CD14-positive monocyte (primary cell): ENCODE results near the gene PHF21B. TPM values are rescaled to one million over a fixed set of nuclear protein-coding genes. Genes with fewer than 3 reads are reported as not detected.

ENCODE experiments used
- DNase-seq, 3 donors: peaks; one replicate each; pipeline ENCODE4 v3.0.0-alpha.2; 2011 to 2022
- H2AFZ ChIP-seq: 2 replicates; pipeline ENCODE4 v1.6.0; 2012; ENCODE audit warnings: mild to moderate bottlenecking, low read depth, low read length, inconsistent platforms; ENCODE audit not compliant: insufficient read depth, poor library complexity, severe bottlenecking
- H3K27ac ChIP-seq, 2 donors: 1 replicate in 1 of 2; 2 replicates in 1 of 2; pipeline ENCODE4 v1.5.1; 2012 to 2013; ENCODE audit warnings: low read length in 2 of 2, control low read depth in 1 of 2, inconsistent platforms in 1 of 2, low read depth in 1 of 2, mild to moderate bottlenecking in 1 of 2
- H3K27me3 ChIP-seq, 2 donors: one replicate each; pipeline versions ENCODE4 v1.6.0 to v1.6.1; 2011 to 2013; ENCODE audit warnings: low read length in 2 of 2; ENCODE audit not compliant: control insufficient read depth in 2 of 2, insufficient read depth in 2 of 2
- H3K36me3 ChIP-seq, 2 donors: replicated peaks in 1 of 2; 1 replicate in 1 of 2; 2 replicates in 1 of 2; pipeline versions ENCODE4 v1.5.1 to v1.6.1; 2012 to 2013; ENCODE audit warnings: low read length in 2 of 2, control low read depth in 1 of 2, inconsistent platforms in 1 of 2, mild to moderate bottlenecking in 1 of 2; ENCODE audit not compliant: insufficient read depth in 2 of 2, control insufficient read depth in 1 of 2
- H3K4me1 ChIP-seq, 2 donors: 1 replicate in 1 of 2; 2 replicates in 1 of 2; pipeline versions ENCODE4 v1.5.1 to v1.6.1; 2012 to 2013; ENCODE audit warnings: low read length in 2 of 2, control low read depth in 1 of 2, inconsistent platforms in 1 of 2, mild to moderate bottlenecking in 1 of 2, moderate library complexity in 1 of 2; ENCODE audit not compliant: insufficient read depth in 2 of 2, control insufficient read depth in 1 of 2
- H3K4me2 ChIP-seq: replicated peaks from 2 replicates; pipeline ENCODE3; 2012; ENCODE audit warnings: low read length, moderate library complexity, mild to moderate bottlenecking; ENCODE audit not compliant: poor library complexity, severe bottlenecking; ENCODE audit errors: extremely low read depth
- H3K4me3 ChIP-seq, 3 experiments: fragments of 200-600 bp in 1 of 3; sonication (generic) in 1 of 3; replicated peaks in 1 of 3; 1 replicate in 2 of 3; 2 replicates in 1 of 3; pipeline ENCODE4 v1.5.1; 2011 to 2013; ENCODE audit warnings: low read length in 3 of 3, mild to moderate bottlenecking in 3 of 3, control low read depth in 2 of 3, low read depth in 2 of 3, inconsistent platforms in 1 of 3, moderate library complexity in 1 of 3
- H3K79me2 ChIP-seq: 2 replicates; pipeline ENCODE4 v1.6.0; 2012; ENCODE audit warnings: mild to moderate bottlenecking, control low read depth, inconsistent platforms, low read length, moderate library complexity; ENCODE audit not compliant: insufficient read depth
- H3K9ac ChIP-seq: 2 replicates; pipeline ENCODE4 v1.6.0; 2017; ENCODE audit warnings: low read length, mild to moderate bottlenecking; ENCODE audit not compliant: insufficient read depth, poor library complexity, severe bottlenecking
- H3K9me3 ChIP-seq, 2 donors: replicated peaks in 1 of 2; 1 replicate in 1 of 2; 2 replicates in 1 of 2; pipeline versions ENCODE4 v1.5.1 to v1.6.1; 2012 to 2013; ENCODE audit warnings: low read length in 2 of 2, control low read depth in 1 of 2; ENCODE audit not compliant: control insufficient read depth in 1 of 2, insufficient read depth in 1 of 2
- H4K20me1 ChIP-seq: 2 replicates; pipeline ENCODE4 v1.6.0; 2012; ENCODE audit warnings: mild to moderate bottlenecking, low read length, control low read depth, moderate library complexity; ENCODE audit not compliant: insufficient read depth
- H3K27ac Mint-ChIP-seq, 7 donors: one replicate each; pipeline ENCODE4 v1.8.0; 2020; ENCODE audit warnings: mild to moderate bottlenecking in 7 of 7, mixed read lengths in 7 of 7, moderate library complexity in 6 of 7, inconsistent platforms in 2 of 7
- H3K27me3 Mint-ChIP-seq, 3 donors: one replicate each; pipeline ENCODE4 v1.8.0; 2021 to 2022; ENCODE audit warnings: low read depth in 3 of 3, mild to moderate bottlenecking in 3 of 3, mixed read lengths in 3 of 3, moderate library complexity in 3 of 3, inconsistent platforms in 1 of 3
- H3K36me3 Mint-ChIP-seq, 2 donors: one replicate each; pipeline ENCODE4 v1.8.0; 2020; ENCODE audit warnings: mixed read lengths in 2 of 2, inconsistent platforms in 1 of 2, mild to moderate bottlenecking in 1 of 2
- H3K4me1 Mint-ChIP-seq: one replicate; pipeline ENCODE4 v1.8.0; 2020; ENCODE audit warnings: mild to moderate bottlenecking, mixed read lengths
- H3K4me3 Mint-ChIP-seq, 2 donors: one replicate each; pipeline ENCODE4 v1.8.0; 2020; ENCODE audit warnings: mild to moderate bottlenecking in 2 of 2, mixed read lengths in 2 of 2, moderate library complexity in 1 of 2
- H3K9me3 Mint-ChIP-seq, 7 donors: one replicate each; pipeline ENCODE4 v1.8.0; 2020 to 2022; ENCODE audit warnings: mixed read lengths in 7 of 7, mild to moderate bottlenecking in 6 of 7, moderate library complexity in 6 of 7, inconsistent platforms in 2 of 7
- WGBS: methylation state at CpG from one replicate; pipeline ENCODE4 v1.1.5; 2013; ENCODE audit warnings: missing lambda C conversion rate; ENCODE audit not compliant: insufficient coverage; 5-methylcytosine and 5-hydroxymethylcytosine counted together
- intact Hi-C, 2 donors: fragments of 100-400 bp; cut with micrococcal nuclease; formaldehyde crosslinking; loops; one replicate each; pipeline versions ENCODE4 v1.15.0 to v1.15.1; 2023
- polyA plus RNA-seq, 3 donors: library from polyadenylated mRNA; depleted of rRNA in 1 of 3; unstranded in 2 of 3; stranded (reverse) in 1 of 3; fragments of 300-500 nt in 2 of 3; fragments of >200 nt in 1 of 3; fragmentation: Illumina TruSeq in 2 of 3; gene quantifications; 1 replicate in 2 of 3; 2 replicates in 1 of 3; pipeline ENCODE4 v1.2.3, GENCODE V29; 2012 to 2021
- TF ChIP-seq, protein P1 (sequence below): fragments of 200-600 bp; IDR thresholded peaks from one replicate; pipeline ENCODE4 v1.8.0; 2022; ENCODE audit warnings: antibody characterized with exemption, mild to moderate bottlenecking

PHF21B gene
- polyA plus RNA-seq, 3 donors, result not detected

DNA sequence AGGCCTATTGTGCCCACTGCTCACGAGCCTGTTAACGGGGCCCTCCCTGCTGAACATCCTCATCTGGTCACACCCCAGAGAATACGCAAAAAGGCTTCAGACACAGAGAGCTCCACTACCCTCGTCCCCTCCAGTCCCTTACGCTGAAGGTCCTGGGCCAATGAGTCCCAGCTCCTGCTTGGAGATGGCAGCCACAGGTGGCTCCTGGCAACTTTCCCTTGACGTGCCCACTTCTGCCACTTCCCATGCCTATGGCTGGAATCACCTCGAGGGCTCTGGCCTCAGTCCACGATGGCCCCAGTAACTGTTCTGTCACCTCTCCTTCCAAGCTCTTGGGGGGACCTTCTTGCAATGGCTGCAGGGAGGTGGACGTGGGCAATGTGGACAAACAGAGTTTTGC is 12.7 kb downstream of the PHF21B start:
- no peak overlapping the region for H3K4me2 ChIP-seq
- no peaks in the 10 kb centered on the region for H3K36me3 ChIP-seq
- no peak overlapping the region for H2AFZ ChIP-seq
- no peaks in the 10 kb centered on the region for H3K27me3 ChIP-seq
- no peak overlapping the region for H3K4me3 Mint-ChIP-seq
- H4K20me1 ChIP-seq, result no peaks in the 10 kb centered on the region
- no peak overlapping the region for H3K27ac Mint-ChIP-seq
- H3K9me3 Mint-ChIP-seq, result peaks cover 0 to 1% (median 0%) of the 10 kb centered on the region in 7 donors
- H3K4me1 ChIP-seq, result no peaks in the 10 kb centered on the region
- no peak overlapping the region for H3K27ac ChIP-seq
- WGBS, result 88% methylated on average over 8 of the region's 9 CpGs
- H3K36me3 Mint-ChIP-seq, result no peaks in the 10 kb centered on the region
- H3K4me1 Mint-ChIP-seq, result no peaks in the 10 kb centered on the region
- intact Hi-C loops, result no loop called here
- H3K27me3 Mint-ChIP-seq, result peaks cover 2 to 8% (median 7%) of the 10 kb centered on the region in 3 donors
- no peak overlapping the region for H3K9ac ChIP-seq
- no peaks in the 10 kb centered on the region for H3K79me2 ChIP-seq
- no peak for DNase-seq
- no peak overlapping the region for H3K4me3 ChIP-seq
- TF ChIP-seq, protein P1, sequence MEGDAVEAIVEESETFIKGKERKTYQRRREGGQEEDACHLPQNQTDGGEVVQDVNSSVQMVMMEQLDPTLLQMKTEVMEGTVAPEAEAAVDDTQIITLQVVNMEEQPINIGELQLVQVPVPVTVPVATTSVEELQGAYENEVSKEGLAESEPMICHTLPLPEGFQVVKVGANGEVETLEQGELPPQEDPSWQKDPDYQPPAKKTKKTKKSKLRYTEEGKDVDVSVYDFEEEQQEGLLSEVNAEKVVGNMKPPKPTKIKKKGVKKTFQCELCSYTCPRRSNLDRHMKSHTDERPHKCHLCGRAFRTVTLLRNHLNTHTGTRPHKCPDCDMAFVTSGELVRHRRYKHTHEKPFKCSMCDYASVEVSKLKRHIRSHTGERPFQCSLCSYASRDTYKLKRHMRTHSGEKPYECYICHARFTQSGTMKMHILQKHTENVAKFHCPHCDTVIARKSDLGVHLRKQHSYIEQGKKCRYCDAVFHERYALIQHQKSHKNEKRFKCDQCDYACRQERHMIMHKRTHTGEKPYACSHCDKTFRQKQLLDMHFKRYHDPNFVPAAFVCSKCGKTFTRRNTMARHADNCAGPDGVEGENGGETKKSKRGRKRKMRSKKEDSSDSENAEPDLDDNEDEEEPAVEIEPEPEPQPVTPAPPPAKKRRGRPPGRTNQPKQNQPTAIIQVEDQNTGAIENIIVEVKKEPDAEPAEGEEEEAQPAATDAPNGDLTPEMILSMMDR, result no peak
- H3K9me3 ChIP-seq, result no peaks in the 10 kb centered on the region

DNA sequence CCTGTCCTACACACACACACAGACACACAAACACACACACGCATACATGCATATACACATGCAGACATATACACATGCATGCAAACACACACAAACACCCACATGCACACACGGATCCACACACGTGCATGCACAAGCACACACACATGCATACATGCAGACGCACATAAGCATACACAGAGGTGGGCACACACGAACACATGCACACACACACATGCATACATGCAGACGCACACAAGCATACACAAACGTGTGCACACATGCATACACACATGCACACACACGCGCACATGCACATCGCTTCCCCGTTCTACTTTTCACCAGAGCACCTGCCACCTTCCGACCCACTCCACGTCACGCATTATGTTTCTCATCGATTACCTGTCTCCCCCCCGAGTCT is 13.2 kb downstream of the PHF21B start:
- Histone ChIP-seq H3K9me3 (no peaks in the 10 kb centered on the region), H3K4me2 (no peak overlapping the region), H3K36me3 (no peaks in the 10 kb centered on the region), H3K27me3 (no peaks in the 10 kb centered on the region), H4K20me1 (no peaks in the 10 kb centered on the region), H3K79me2 (no peaks in the 10 kb centered on the region), H3K27ac (no peak overlapping the region), H3K4me1 (no peaks in the 10 kb centered on the region), H3K9ac (no peak overlapping the region), H3K4me3 (no peak overlapping the region), H2AFZ (no peak overlapping the region)
- peaks cover under 1 to 8% (median 7%) of the 10 kb centered on the region in 3 donors for H3K27me3 Mint-ChIP-seq
- intact Hi-C loops, result no loop called here
- no peaks in the 10 kb centered on the region for H3K4me1 Mint-ChIP-seq
- no peak for DNase-seq
- no peak overlapping the region for H3K4me3 Mint-ChIP-seq
- H3K36me3 Mint-ChIP-seq, result no peaks in the 10 kb centered on the region
- WGBS, result 93% methylated on average over 16 of the region's 16 CpGs
- no peak overlapping the region for H3K27ac Mint-ChIP-seq
- peaks cover 0 to 1% (median 0%) of the 10 kb centered on the region in 7 donors for H3K9me3 Mint-ChIP-seq
- TF ChIP-seq, protein P1, result no peak
